Measurements from ENCODE around the gene DPT.
"Not testable (repeated sequence)": the region's sequence is repeated elsewhere in the genome, so short reads cannot be mapped to it uniquely, and the experiment has no call there.

The DPT gene

DNA sequence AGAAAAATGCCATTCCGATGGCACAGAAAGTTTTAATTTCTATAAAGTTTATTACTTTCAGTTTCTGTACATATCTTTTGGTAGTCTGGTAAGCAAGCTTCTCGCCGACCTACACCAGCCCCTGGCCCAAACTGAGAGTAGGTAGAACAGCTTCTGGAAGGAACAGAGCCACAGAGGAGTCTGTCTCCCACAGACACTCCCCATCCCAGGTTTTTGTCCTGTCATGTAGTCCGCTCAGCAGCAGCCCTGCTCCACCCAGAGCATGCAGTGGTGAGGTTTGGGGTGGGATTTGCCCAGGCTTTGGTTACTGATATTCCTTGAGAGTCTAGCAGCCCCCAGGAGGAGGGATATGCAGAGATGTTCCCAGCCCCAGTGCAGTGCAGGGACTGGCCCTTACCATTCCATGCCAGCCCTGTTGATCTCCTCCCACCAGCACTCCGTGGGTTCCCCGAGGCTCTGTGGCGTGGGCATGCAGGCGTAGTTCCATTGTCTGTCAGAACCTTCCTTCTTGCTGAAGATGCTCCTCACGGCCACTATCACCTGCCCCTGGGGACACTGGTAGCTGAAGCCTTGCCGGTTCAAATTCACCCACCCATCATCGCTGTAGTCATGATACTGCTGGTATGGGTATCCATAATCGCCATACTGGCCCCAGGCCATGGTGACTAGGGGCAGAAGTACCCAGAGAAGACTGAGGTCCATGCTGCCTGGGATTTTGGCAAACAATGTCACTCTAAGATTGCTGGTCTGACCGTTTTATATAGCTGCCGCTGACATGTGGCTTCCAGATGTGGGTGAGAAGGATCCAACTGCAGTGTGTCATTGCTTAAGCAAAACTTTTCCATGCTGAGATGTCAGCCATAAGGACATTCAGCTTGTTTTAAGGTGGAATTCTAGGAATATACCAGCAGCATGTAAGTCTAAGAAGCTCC lies at the start of gene DPT:
DPT (minus strand) TSS at position 734 of the 932 bp plus-strand sequence; CDS start at position 702, 32 bp downstream.
- DNase-seq (ENCODE audit: low read depth, low spot score) = no peak

DNA sequence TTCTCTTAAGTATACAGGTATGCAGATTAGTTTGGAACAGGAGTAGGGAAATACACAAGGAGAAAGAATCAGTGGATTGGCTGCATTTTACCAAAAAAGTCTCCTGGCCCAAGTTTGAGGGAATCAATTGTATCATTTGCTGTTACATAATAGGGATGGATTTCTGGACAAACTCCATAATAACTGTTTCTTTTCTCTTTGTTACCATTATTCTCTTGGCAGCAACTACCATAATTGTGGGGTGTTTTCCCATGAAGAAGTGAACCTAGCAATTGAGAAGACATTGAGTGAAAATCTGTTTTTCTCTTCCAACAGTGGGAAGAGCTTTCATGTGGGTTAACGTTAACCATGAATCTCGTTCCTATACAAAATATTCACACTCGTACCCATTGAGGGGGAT lies 46.4 kb upstream of the DPT start:
- DNase-seq (ENCODE audit: low read depth, low spot score) = no peak

- DNase-seq (ENCODE audit: low read depth, low spot score) = no peak
Measured at GRCh38 chr1:168774241-168774640, 45.2 kb upstream of the DPT start.

GRCh38 chr1:168772428-168773060 lies 43.5 kb upstream of the DPT start:
- DNase-seq (ENCODE audit: low read depth, low spot score) = no peak

DNA sequence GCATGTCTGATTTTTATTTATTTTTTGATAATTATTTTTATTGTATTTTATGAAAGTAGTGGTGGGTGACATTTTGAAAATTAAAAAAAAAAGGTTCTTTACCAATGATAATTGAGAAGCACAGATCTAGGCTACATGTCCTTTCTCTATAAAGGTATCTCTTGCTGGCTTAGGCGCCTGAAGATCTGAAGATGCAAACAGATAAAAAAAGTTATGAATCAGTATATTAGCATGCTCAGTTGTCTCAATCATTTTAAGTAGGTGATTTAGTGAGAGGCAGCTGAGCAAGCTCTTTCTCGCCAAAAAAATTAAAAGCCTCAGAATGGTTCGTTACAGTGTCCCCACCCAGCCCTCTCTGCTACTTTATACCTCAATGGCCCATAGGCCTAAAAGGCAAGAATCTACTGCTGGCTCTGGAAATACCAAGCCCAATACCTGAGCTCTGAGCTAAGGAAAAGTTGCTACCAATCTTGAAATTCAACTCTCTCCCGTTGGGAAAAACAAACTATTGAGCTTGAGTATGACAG lies 42.2 kb upstream of the DPT start:
- DNase-seq (ENCODE audit: low read depth, low spot score) = no peak

DNA sequence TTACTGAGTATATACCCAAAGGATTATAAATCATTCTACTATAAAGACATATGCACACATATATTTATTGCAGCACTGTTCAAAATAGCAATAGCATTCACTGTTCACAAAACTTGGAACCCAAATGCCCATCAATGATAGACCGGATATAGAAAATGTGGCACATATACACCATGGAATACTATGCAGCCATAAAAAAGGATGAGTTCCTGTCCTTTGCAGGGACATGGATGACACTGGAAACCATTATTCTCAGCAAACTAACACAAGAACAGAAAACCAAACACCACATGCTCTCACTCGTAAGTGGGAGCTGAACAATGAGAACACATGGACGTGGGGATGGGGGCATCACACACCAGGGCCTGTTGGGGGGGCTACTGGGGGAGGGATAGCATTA lies 40.9 kb upstream of the DPT start:
- DNase-seq (ENCODE audit: low read depth, low spot score) = not testable (repeated sequence)

- DNase-seq (ENCODE audit: low read depth, low spot score) = no peak
Measured at GRCh38 chr1:168767894-168768584, 39.0 kb upstream of the DPT start.

DNA sequence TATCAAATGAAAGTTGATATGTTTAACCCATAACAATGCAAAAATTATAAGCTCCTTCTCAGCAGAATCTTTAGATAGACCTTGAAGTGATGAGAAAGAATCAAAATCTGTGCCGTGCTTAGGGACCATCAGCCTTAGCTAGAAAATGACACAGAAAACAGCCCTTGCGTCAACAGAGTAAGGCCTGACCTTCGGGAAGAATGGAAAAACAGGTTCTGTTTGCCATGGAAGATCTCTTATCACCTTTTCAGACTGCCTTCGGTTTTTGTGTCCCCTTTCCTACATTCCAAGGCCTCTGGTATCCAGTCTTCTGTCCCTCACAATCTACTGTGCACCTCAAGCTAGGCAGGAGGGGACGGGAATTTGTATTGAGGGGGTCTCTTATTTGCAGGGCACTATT lies 37.6 kb upstream of the DPT start:
- no peak for DNase-seq (ENCODE audit: low read depth, low spot score)

DNA sequence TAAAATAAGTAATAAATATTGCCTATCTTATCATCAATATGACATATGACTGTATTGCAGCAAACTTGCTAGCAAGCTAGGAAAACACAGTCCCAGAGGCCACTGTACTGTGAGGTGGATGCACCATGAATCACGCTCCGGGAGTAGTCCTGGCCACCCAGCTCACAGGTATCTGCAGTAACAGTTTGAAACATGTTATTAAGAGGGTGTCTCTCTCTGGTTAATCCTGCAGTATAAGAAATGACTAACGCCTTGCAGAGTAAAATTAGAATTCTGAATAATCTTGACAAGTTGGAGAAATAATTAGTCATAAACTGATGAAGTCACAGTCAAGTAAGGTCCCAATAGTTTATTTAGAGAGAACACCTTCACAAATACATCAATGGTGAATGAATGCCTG lies 34.0 kb upstream of the DPT start:
- DNase-seq (ENCODE audit: low read depth, low spot score) = no peak

GRCh38 chr1:168762473-168762872 lies 33.5 kb upstream of the DPT start:
- DNase-seq (ENCODE audit: low read depth, low spot score) = no peak

- DNase-seq (ENCODE audit: low read depth, low spot score) = no peak
Measured at GRCh38 chr1:168760781-168761180, 31.8 kb upstream of the DPT start.

- no peak for DNase-seq (ENCODE audit: low read depth, low spot score)
Measured at GRCh38 chr1:168760241-168760640, 31.2 kb upstream of the DPT start.

GRCh38 chr1:168759077-168759476 lies 30.1 kb upstream of the DPT start:
- DNase-seq (ENCODE audit: low read depth, low spot score) = no peak

DNA sequence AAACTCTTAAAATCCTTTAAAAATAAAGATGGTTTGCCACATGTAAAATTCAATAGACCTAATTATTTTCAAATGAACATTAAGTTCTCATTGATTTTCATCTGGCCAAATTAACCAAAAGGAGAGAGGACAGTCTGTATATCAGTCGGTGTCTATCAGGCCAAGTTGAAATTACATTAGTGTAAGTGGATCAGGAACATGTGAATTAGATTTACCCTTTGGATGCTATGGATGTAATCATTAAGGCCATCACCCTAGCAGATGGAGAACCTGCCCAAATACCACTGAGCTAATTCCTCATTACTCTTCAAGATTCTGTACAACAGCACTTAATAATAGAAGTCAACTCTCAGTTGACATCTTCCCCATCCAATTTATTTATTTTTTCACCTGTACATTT lies 29.5 kb upstream of the DPT start:
- DNase-seq (ENCODE audit: low read depth, low spot score) = no peak

- DNase-seq (ENCODE audit: low read depth, low spot score) = no peak
Measured at GRCh38 chr1:168755800-168756418, 26.9 kb upstream of the DPT start.

- no peak for DNase-seq (ENCODE audit: low read depth, low spot score)
Measured at GRCh38 chr1:168752171-168752832, 23.3 kb upstream of the DPT start.

- DNase-seq (ENCODE audit: low read depth, low spot score) = no peak
Measured at GRCh38 chr1:168751195-168751650, 22.2 kb upstream of the DPT start.

- DNase-seq (ENCODE audit: low read depth, low spot score) = no peak
Measured at GRCh38 chr1:168742994-168743650, 14.1 kb upstream of the DPT start.

DNA sequence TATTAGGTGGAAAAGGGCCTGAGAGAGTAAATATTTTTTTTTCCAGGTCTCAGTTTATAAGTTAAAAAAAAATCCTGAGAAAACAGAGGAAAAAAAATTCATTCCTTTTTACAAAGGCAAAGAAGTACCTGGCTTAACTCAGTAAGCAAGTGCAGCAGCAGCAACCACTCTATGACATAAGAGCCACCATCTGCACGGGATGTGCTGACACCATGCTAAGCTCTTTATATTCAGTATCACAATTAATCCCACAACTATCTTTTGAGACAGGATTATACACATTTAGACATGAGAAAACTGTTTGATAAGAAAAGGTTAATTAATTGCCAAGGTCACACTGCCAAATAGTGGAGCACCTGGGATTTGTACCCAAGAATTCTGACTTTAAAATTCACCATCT lies 13.4 kb upstream of the DPT start:
- no peak for DNase-seq (ENCODE audit: low read depth, low spot score)

DNA sequence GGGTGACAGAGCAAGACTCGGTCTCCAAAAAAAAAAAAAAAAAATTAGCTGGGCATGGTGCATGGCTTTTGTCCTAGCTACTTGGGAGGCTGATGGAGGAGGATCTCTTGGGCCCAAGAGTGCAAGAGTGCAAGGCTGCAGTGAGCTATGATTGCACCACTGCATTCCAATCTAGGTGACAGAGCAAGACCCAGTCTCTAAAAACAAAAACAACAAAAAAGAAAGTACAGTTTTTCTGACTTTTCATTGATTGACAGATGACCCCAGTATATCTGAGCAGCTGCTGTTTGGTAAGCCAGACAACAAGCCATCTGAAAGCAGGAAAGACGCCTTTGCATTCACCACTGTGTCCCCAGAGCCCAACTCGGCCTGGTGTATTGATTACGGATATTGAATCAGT lies 10.9 kb upstream of the DPT start:
- DNase-seq (ENCODE audit: low read depth, low spot score) = no peak

GRCh38 chr1:168736520-168736919 lies 7.5 kb upstream of the DPT start:
- DNase-seq (ENCODE audit: low read depth, low spot score) = no peak

Measured in activated naive CD8-positive, alpha-beta T cell treated with anti-CD3 and anti-CD28 coated beads, Interleukin-2, amount 50 U/mL, for 16 hours (primary cell).